Cardiac muscle cell (in vitro differentiated cells and primary cell): Measurements from ENCODE around the gene GP1BA. TPM values are rescaled to one million over a fixed set of nuclear protein-coding genes. Genes with fewer than 3 reads are reported as not detected.

Experiments used
- DNase-seq, 2 donors: peaks; one replicate each; pipeline versions ENCODE4 v3.0.0 to v3.0.0-alpha.2; 2010 to 2017; ENCODE audit warnings: low read depth in 1 of 2, low spot score in 1 of 2
- H3K27ac ChIP-seq: fragments of 200-600 bp; sonication (generic); 2 replicates; pipeline ENCODE4 v1.5.1; 2016
- H3K27me3 ChIP-seq: fragments of 200-600 bp; sonication (generic); 2 replicates; pipeline ENCODE4 v1.6.0; 2016; ENCODE audit warnings: control low read depth
- H3K36me3 ChIP-seq: fragments of 200-600 bp; sonication (generic); 2 replicates; pipeline ENCODE4 v1.5.1; 2016; ENCODE audit warnings: control low read depth
- H3K4me1 ChIP-seq: fragments of 200-600 bp; sonication (generic); 2 replicates; pipeline ENCODE4 v1.8.1; 2017; ENCODE audit warnings: low read depth, mild to moderate bottlenecking, mixed run types
- H3K4me3 ChIP-seq: fragments of 200-600 bp; sonication (generic); 2 replicates; pipeline ENCODE4 v1.5.1; 2016; ENCODE audit warnings: mild to moderate bottlenecking
- H3K9me3 ChIP-seq: fragments of 200-600 bp; sonication (generic); 2 replicates; pipeline ENCODE4 v1.5.1; 2017; ENCODE audit warnings: low read depth, mild to moderate bottlenecking, control low read depth
- polyA plus RNA-seq: library from polyadenylated mRNA; unstranded; fragments of >200 nt; fragmentation: Nextera tagmentation; extraction: Ambion mirVana; gene quantifications from 2 replicates; pipeline ENCODE4 v1.2.1, GENCODE V29; 2016
- total RNA-seq: library from RNA; depleted of rRNA; stranded (reverse); fragments of >200 nt; gene quantifications from 2 replicates; pipeline ENCODE4 v1.2.3, GENCODE V29; 2016
- TF ChIP-seq, protein P1 (sequence below): IDR thresholded peaks from 2 replicates; pipeline ENCODE4 v1.5.1; 2012; ENCODE audit warnings: low read depth, mild to moderate bottlenecking, low read length

The GP1BA gene
- total and polyA plus RNA-seq, 2 experiments from 2014 or later, result 0.61 TPM; not detected in 1

DNA sequence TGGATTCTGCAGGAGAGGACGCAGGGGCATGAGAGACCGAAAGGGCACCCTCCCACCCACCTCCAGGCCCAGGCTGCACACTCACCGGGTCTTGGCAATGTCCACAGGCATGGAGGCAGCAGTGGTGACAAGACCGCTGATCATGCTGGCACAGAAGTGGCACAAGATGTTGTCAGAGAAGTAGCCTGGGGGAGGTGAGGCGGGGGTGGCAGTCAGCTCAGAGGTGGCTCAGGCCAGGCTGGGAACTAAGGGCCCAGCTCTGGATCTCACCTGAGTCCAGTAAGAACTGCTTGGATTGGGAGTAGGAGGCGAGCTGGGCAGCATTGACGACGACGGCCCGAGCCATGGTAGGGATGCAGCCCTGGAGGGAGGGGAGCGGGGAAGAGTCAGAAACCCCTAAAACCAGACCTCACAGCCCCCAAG is 6.0 kb downstream of the GP1BA start:
- Histone ChIP-seq H3K27me3 (no peaks in the 10 kb centered on the region), H3K9me3 (no peaks in the 10 kb centered on the region), H3K36me3 (peaks cover 15% of the 10 kb centered on the region), H3K4me3 (peak overlapping the region; percentile 83), H3K27ac (peak overlapping the region; percentile 88), H3K4me1 (peaks cover 16% of the 10 kb centered on the region)
- TF ChIP-seq, protein P1, sequence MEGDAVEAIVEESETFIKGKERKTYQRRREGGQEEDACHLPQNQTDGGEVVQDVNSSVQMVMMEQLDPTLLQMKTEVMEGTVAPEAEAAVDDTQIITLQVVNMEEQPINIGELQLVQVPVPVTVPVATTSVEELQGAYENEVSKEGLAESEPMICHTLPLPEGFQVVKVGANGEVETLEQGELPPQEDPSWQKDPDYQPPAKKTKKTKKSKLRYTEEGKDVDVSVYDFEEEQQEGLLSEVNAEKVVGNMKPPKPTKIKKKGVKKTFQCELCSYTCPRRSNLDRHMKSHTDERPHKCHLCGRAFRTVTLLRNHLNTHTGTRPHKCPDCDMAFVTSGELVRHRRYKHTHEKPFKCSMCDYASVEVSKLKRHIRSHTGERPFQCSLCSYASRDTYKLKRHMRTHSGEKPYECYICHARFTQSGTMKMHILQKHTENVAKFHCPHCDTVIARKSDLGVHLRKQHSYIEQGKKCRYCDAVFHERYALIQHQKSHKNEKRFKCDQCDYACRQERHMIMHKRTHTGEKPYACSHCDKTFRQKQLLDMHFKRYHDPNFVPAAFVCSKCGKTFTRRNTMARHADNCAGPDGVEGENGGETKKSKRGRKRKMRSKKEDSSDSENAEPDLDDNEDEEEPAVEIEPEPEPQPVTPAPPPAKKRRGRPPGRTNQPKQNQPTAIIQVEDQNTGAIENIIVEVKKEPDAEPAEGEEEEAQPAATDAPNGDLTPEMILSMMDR, result no peak
- DNase-seq, result no peak

DNA sequence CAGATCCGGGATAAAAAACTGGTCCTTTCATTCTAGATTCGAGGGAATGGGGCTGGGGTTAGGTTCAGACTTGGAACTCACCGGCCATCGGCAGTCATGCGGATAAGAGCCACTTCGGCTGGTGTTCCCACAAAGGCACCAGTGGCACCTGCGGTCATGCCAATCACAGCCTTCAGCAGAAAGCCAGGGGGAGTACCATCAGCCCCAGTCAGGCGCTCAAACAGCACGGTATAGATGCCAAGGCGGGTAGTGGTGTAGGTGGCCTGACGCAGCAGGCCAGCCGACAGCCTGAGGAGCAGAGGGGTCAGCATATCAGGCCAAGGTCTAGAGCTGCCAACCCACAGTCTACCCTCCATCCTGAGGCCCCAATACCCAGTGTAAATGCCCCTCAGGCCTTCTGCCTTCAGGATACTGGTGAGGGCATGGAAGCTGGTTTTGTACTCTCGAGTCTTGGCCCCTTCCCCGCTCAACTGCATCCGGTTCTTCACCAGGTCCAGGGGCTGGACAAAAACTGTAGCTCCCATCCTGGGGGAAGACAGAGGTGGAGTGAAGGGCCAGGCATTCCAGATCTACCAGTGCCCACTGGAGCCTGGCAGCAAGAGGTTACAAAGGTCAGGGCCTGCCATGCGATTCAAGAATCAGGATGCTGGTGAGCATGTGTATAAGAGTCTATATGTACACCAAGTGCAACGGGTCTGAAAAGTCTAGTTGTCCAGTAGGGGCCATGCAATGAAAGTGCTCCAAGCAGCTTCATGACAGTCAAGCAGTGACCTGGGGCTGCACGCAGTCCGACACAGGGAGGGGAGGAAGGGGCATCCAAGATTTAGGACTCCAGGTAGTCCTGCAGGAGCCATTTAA is 6.8 kb downstream of the GP1BA start:
- peaks cover 16% of the 10 kb centered on the region for H3K4me1 ChIP-seq
- no peaks in the 10 kb centered on the region for H3K27me3 ChIP-seq
- TF ChIP-seq, protein P1, result no peak
- no peaks in the 10 kb centered on the region for H3K9me3 ChIP-seq
- peak overlapping the region; percentile 83 for H3K4me3 ChIP-seq
- peaks cover 19% of the 10 kb centered on the region for H3K36me3 ChIP-seq
- H3K27ac ChIP-seq, result peak overlapping the region; percentile 88
- DNase-seq, result no peak

DNA sequence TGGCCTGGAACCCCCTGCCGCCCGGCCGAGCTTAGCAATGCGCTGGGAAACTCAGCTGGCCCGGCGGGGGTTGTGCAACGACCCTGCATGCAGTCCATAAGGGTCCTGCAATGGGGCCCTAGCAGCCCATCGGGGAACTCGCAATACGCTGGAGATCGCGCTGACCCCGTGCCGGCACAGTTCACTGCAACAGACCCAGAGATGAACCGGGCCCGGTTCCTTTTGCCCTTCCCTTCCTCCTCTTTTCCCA is 7.4 kb downstream of the GP1BA start:
- DNase-seq, result no peak
- Histone ChIP-seq H3K9me3 (no peaks in the 10 kb centered on the region), H3K36me3 (peaks cover 23% of the 10 kb centered on the region), H3K27me3 (no peaks in the 10 kb centered on the region), H3K4me3 (peak overlapping the region; percentile 83), H3K4me1 (peaks cover 16% of the 10 kb centered on the region), H3K27ac (peak overlapping the region; percentile 88)
- TF ChIP-seq, protein P1, result no peak

DNA sequence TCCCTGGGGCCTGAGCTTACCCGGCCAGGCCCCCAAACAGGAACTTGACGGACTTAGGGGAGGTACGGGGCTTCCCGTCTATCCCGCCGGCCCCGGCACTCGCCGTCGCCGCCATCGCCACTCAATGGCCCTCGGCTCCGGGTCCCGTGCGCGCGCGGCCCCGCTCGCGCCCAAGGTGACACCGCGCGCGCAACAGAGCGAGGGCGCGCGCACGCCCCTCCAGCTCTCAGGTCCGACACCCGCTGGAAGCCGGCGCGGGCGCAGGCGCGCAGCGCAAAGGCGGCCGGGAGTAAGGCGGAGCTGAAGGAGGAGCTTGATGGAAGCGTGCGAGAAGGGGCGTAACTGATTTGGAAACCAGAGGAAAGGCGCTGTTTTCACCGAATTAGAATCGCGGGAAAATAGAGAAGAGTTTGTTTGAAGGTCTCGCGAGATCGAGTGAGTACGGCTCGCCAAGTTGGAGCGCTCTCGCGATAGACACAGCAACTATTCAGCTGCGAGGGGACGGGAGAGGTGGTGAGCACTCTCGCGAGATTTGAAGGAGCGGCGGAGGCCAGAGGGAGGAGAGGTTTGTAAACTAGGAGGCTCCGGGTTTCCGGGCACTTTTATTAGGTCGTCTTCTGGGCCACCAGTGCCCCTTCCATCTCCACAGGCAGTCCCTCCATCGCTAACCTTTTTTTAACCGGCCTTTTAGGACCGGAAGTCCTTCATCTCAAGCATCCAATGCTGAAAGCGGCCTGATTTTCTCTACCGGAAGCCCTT is 7.9 kb downstream of the GP1BA start, which contains the start of the genes RNF167 and SLC25A11:
RNF167 (plus strand) TSS at position 473 of the 759 bp plus-strand sequence. CDS start 642 bp downstream, outside the sequence.
SLC25A11 (minus strand) TSS at position 251 of the 759 bp plus-strand sequence; CDS start at position 115, 136 bp downstream.
- H3K27ac ChIP-seq, result peak within 1 kb of the TSS; percentile 88
- peak; percentile 99 to 100 for DNase-seq
- H3K36me3 ChIP-seq, result peaks cover 28% of the 10 kb centered on the region

More for the DNA sequence above, 7.9 kb downstream of the GP1BA start, which contains the start of the genes RNF167 and SLC25A11:
- peaks cover 16% of the 10 kb centered on the region for H3K4me1 ChIP-seq
- peak within 1 kb of the TSS; percentile 83 for H3K4me3 ChIP-seq
- TF ChIP-seq, protein P1, result no peak
- no peaks in the 10 kb centered on the region for H3K27me3 ChIP-seq
- H3K9me3 ChIP-seq, result no peaks in the 10 kb centered on the region
